Measurements from ENCODE around the gene RTL10. TPM values are rescaled to one million over a fixed set of nuclear protein-coding genes. Genes with fewer than 3 reads are reported as not detected.

The RTL10 gene
- total and polyA plus RNA-seq, 2 of the 13 experiments (the other 11 are each of a cell fraction or from before 2014, with no cell fraction given) = 14.1 to 15.8 TPM

GRCh38 chr22:19867617-19868016, 12.9 kb upstream of the RTL10 start (continued):
- TF ChIP-seq, protein P1, sequence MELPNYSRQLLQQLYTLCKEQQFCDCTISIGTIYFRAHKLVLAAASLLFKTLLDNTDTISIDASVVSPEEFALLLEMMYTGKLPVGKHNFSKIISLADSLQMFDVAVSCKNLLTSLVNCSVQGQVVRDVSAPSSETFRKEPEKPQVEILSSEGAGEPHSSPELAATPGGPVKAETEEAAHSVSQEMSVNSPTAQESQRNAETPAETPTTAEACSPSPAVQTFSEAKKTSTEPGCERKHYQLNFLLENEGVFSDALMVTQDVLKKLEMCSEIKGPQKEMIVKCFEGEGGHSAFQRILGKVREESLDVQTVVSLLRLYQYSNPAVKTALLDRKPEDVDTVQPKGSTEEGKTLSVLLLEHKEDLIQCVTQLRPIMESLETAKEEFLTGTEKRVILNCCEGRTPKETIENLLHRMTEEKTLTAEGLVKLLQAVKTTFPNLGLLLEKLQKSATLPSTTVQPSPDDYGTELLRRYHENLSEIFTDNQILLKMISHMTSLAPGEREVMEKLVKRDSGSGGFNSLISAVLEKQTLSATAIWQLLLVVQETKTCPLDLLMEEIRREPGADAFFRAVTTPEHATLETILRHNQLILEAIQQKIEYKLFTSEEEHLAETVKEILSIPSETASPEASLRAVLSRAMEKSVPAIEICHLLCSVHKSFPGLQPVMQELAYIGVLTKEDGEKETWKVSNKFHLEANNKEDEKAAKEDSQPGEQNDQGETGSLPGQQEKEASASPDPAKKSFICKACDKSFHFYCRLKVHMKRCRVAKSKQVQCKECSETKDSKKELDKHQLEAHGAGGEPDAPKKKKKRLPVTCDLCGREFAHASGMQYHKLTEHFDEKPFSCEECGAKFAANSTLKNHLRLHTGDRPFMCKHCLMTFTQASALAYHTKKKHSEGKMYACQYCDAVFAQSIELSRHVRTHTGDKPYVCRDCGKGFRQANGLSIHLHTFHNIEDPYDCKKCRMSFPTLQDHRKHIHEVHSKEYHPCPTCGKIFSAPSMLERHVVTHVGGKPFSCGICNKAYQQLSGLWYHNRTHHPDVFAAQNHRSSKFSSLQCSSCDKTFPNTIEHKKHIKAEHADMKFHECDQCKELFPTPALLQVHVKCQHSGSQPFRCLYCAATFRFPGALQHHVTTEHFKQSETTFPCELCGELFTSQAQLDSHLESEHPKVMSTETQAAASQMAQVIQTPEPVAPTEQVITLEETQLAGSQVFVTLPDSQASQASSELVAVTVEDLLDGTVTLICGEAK (IDR thresholded peaks at IDR 0.05) = no peak
- TF ChIP-seq, protein P1 (CRISPR knock-in tag; IDR thresholded peaks at IDR 0.05) = no peak
- TF ChIP-seq UBTF (CRISPR knock-in tag; IDR thresholded peaks at IDR 0.05) (no peak), ZNF256 (CRISPR knock-in tag; conservative IDR thresholded peaks at IDR 0.05) (no peak), RARA (CRISPR knock-in tag; IDR thresholded peaks at IDR 0.05) (no peak), HNRNPLL (IDR thresholded peaks at IDR 0.05; ENCODE audit: low read depth, low read length, poor library complexity, severe bottlenecking) (no peak), ZNF709 (CRISPR knock-in tag; IDR thresholded peaks at IDR 0.05) (no peak)
- TF ChIP-seq, protein P2, sequence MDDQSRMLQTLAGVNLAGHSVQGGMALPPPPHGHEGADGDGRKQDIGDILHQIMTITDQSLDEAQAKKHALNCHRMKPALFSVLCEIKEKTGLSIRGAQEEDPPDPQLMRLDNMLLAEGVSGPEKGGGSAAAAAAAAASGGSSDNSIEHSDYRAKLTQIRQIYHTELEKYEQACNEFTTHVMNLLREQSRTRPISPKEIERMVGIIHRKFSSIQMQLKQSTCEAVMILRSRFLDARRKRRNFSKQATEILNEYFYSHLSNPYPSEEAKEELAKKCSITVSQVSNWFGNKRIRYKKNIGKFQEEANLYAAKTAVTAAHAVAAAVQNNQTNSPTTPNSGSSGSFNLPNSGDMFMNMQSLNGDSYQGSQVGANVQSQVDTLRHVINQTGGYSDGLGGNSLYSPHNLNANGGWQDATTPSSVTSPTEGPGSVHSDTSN (CRISPR knock-in tag; IDR thresholded peaks at IDR 0.05; ENCODE audit: borderline replicate concordance) = no peak

All from HepG2 (cell line).